ENCODE measurements around the gene MYO18B.

MYO18B gene

GRCh38 chr22:25959818-25960774, 218.1 kb downstream of the MYO18B start:
- TF ChIP-seq CTCF (IDR thresholded peaks at IDR 0.05; ENCODE audit: control insufficient read depth, insufficient read depth, low read depth, low read length, missing control alignments), result no peak
- no peak overlapping the region for H3K4me3 ChIP-seq (ENCODE audit: control insufficient read depth, low read depth, low read length)
- DNase-seq (ENCODE audit: low read depth), result no peak

DNA sequence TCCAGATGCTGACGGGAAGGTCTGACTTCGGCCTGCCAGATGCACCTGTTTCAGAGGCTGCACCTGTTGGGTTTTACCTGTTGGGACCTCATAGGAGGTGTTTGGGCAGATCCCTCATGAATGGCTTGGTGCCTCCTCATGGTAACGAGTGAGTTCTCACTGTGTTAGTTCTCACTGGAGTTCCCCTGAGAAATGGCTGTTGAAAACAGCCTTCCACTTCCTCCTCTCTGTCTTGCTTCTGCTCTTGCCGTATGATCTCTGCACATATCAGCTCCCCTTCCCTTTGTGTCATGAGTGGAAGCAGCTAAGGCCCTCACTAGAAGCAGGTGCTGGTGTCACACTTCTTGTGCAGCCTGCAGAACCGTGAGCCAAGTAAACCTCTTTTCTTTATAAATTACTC, 219.7 kb downstream of the MYO18B start:
- no peak for DNase-seq (ENCODE audit: low read depth)
- TF ChIP-seq CTCF (IDR thresholded peaks at IDR 0.05; ENCODE audit: control insufficient read depth, insufficient read depth, low read depth, low read length, missing control alignments), result no peak
- no peak overlapping the region for H3K4me3 ChIP-seq (ENCODE audit: control insufficient read depth, low read depth, low read length)

DNA sequence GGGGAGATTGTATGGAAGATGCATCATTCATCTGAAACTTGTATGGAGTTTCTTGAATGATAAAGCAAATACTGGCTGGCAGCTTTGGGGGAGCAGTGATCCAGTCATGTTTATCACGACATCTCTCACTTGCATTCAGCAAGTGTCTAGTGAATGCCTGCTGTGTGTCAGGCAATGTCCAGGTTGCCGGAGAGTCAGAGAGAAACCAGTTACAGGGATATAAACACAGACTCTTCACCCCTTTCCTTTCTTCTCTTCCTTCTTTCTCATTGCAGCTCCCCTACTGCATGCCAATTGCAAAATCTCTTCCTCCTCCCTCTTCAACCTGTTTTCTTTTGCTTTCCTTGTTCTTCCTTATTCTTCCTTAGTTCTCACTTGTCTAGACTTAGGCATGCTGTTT, 220.7 kb downstream of the MYO18B start:
- H3K4me3 ChIP-seq (ENCODE audit: control insufficient read depth, low read depth, low read length), result no peak overlapping the region
- DNase-seq (ENCODE audit: low read depth), result no peak
- TF ChIP-seq CTCF (IDR thresholded peaks at IDR 0.05; ENCODE audit: control insufficient read depth, insufficient read depth, low read depth, low read length, missing control alignments), result no peak

- no peak for DNase-seq (ENCODE audit: low read depth)
- no peak for TF ChIP-seq CTCF (IDR thresholded peaks at IDR 0.05; ENCODE audit: control insufficient read depth, insufficient read depth, low read depth, low read length, missing control alignments)
- no peak overlapping the region for H3K4me3 ChIP-seq (ENCODE audit: control insufficient read depth, low read depth, low read length)
Measured at GRCh38 chr22:25964961-25965730, 223.2 kb downstream of the MYO18B start.

DNA sequence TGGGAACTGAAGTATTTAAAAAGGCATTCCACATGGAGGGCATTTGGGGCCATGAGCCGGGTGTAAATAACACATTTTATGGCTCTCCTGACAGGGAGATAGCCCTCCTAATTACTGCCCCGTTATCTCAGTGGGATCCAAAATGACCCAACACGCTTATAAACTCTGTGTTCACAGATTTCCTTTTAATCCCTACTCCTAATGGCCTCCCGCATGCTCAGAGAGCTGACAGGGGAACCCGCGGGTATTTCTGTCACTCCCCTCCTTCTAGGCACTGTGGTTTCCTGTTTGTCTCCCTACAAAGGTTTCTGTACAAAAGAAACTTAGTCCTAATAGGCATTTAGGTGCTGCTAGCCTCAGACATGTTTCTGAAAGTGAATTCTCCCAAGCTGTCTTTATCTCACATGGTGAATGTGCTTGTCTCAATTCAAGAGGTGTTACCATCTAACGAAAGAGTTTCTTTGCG, 224.5 kb downstream of the MYO18B start:
- no peak for TF ChIP-seq CTCF (IDR thresholded peaks at IDR 0.05; ENCODE audit: control insufficient read depth, insufficient read depth, low read depth, low read length, missing control alignments)
- no peak overlapping the region for H3K4me3 ChIP-seq (ENCODE audit: control insufficient read depth, low read depth, low read length)
- DNase-seq (ENCODE audit: low read depth), result no peak

GRCh38 chr22:25969286-25969685, 227.3 kb downstream of the MYO18B start:
- no peak overlapping the region for H3K4me3 ChIP-seq (ENCODE audit: control insufficient read depth, low read depth, low read length)
- DNase-seq (ENCODE audit: low read depth), result no peak
- no peak for TF ChIP-seq CTCF (IDR thresholded peaks at IDR 0.05; ENCODE audit: control insufficient read depth, insufficient read depth, low read depth, low read length, missing control alignments)

Measured in AG09309 (cell line).